HCT116 (cell line): Measurements from ENCODE around the gene PLA2G4B. TPM values are rescaled to one million over a fixed set of nuclear protein-coding genes. Genes with fewer than 3 reads are reported as not detected.
A peak's percentile ranks its signal among the peaks of the same experiment; 100 is the strongest.

ENCODE experiments used
- ATAC-seq: fragments of 200-7000 bp; cut with Tn5 transposase; 2 replicates; pipeline ENCODE4 v1.9.1; 2020; ENCODE audit warnings: mild to moderate bottlenecking, moderate library complexity
- BruUV-seq: library from RNA; stranded (reverse); fragments of 400-500 nt; replicated peaks from 2 replicates; lab custom pipeline; 2021; lab: Mats Ljungman, UMichigan
- CTCF ChIA-PET: fragments of 300-600 bp; sonication (Branson Sonifier 250); formaldehyde crosslinking; loops from one replicate; lab custom pipeline; 2021; ENCODE audit warnings: antibody characterized with exemption; lab: Charles Lee
- POLR2A ChIA-PET: fragments of 300-600, 350-600 bp; sonication (Branson Sonifier 250); formaldehyde crosslinking; loops from one replicate; lab custom pipeline; 2021; ENCODE audit warnings: antibody characterized with exemption; lab: Charles Lee
- RAD21 ChIA-PET, 2 experiments: fragments of 300-600 bp; sonication (Branson Sonifier 250); formaldehyde crosslinking; loops; one replicate each; lab custom pipeline; 2023; ENCODE audit warnings: low total read pairs in 2 of 2; ENCODE audit not compliant: uncharacterized antibody in 2 of 2, unreplicated experiment in 2 of 2, low non-redundant PET in 1 of 2; lab: Charles Lee
- DNase-seq: peaks from one replicate; pipeline ENCODE4 v3.0.0-alpha.2; 2010; ENCODE audit warnings: low read depth, low spot score
- H2AFZ ChIP-seq: fragments of 200-600 bp; shearing (Covaris generic), sonication (generic); 2 replicates; pipeline ENCODE4 v1.6.1; 2017; ENCODE audit warnings: low read depth, mixed run types, mixed read lengths, antibody characterized with exemption, low read length; ENCODE audit not compliant: poor library complexity, severe bottlenecking
- H3K27ac ChIP-seq: 2 replicates; pipeline ENCODE4 v1.5.1; 2012; ENCODE audit warnings: low read depth, low read length
- H3K27me3 ChIP-seq: fragments of 200-600 bp; sonication (generic); 2 replicates; pipeline ENCODE4 v1.6.1; 2016; ENCODE audit warnings: mixed run types, low read length, mixed read lengths; ENCODE audit not compliant: insufficient read depth
- H3K36me3 ChIP-seq, 2 experiments: fragments of 200-500 bp in 1 of 2; fragments of 200-600 bp in 1 of 2; sonication (Bioruptor generic) in 1 of 2; sonication (generic) in 1 of 2; 2 replicates each; pipeline versions ENCODE4 v1.5.1 to v1.6.1; 2014 to 2016; ENCODE audit warnings: low read length in 2 of 2, inconsistent platforms in 1 of 2, mixed read lengths in 1 of 2, mixed run types in 1 of 2; ENCODE audit not compliant: insufficient read depth in 2 of 2, control insufficient read depth in 1 of 2
- H3K4me1 ChIP-seq, 2 experiments: fragments of 200-600 bp in 1 of 2; sonication (generic) in 1 of 2; 2 replicates each; pipeline versions ENCODE4 v1.5.1 to v1.6.1; 2012 to 2017; ENCODE audit warnings: low read length in 2 of 2, inconsistent platforms in 1 of 2, mild to moderate bottlenecking in 1 of 2, mixed read lengths in 1 of 2, mixed run types in 1 of 2, moderate library complexity in 1 of 2; ENCODE audit not compliant: insufficient read depth in 2 of 2, control insufficient read depth in 1 of 2
- H3K4me2 ChIP-seq: fragments of 200-600 bp; sonication (generic); 2 replicates; pipeline ENCODE4 v1.6.1; 2017; ENCODE audit warnings: mixed run types, low read length, mixed read lengths
- H3K4me3 ChIP-seq, 2 experiments: fragments of 200-600 bp in 1 of 2; sonication (generic) in 1 of 2; replicated peaks in 1 of 2; 2 replicates each; pipeline ENCODE4 v1.5.1; 2011 to 2016; ENCODE audit warnings: low read length in 2 of 2, control low read depth in 1 of 2, low read depth in 1 of 2, mild to moderate bottlenecking in 1 of 2, mixed read lengths in 1 of 2, mixed run types in 1 of 2
- H3K79me2 ChIP-seq: fragments of 200-600 bp; sonication (generic); 2 replicates; pipeline ENCODE4 v1.6.1; 2017; ENCODE audit warnings: mild to moderate bottlenecking, mixed run types, low read length, moderate library complexity, mixed read lengths; ENCODE audit not compliant: insufficient read depth
- H3K9ac ChIP-seq: fragments of 200-600 bp; sonication (generic); 2 replicates; pipeline ENCODE4 v1.6.1; 2016; ENCODE audit warnings: low read length, mixed read lengths
- H3K9me2 ChIP-seq: fragments of 200-600 bp; sonication (generic), shearing (Covaris generic); 2 replicates; pipeline ENCODE4 v1.6.1; 2017; ENCODE audit warnings: mixed run types, mild to moderate bottlenecking, moderate library complexity; ENCODE audit not compliant: insufficient read depth
- H3K9me3 ChIP-seq, 2 experiments: fragments of 200-500 bp in 1 of 2; fragments of 200-600 bp in 1 of 2; sonication (Bioruptor generic) in 1 of 2; sonication (generic) in 1 of 2; 2 replicates each; pipeline ENCODE4 v1.6.1; 2014 to 2017; ENCODE audit warnings: low read length in 2 of 2, mixed read lengths in 2 of 2, inconsistent platforms in 1 of 2, low read depth in 1 of 2, mild to moderate bottlenecking in 1 of 2, mixed run types in 1 of 2, moderate library complexity in 1 of 2; ENCODE audit not compliant: control insufficient read depth in 1 of 2, insufficient read depth in 1 of 2
- H4K20me1 ChIP-seq: fragments of 200-600 bp; sonication (generic), shearing (Covaris generic); 2 replicates; pipeline ENCODE4 v1.6.1; 2017; ENCODE audit warnings: mixed run types, mild to moderate bottlenecking, moderate library complexity; ENCODE audit not compliant: insufficient read depth
- CEBPB ChIP-seq: IDR thresholded peaks from 2 replicates; pipeline ENCODE4 v1.6.1; 2012; ENCODE audit warnings: low read depth
- EGR1 ChIP-seq: IDR thresholded peaks from 2 replicates; pipeline ENCODE4 v1.6.1; 2012; ENCODE audit warnings: low read depth
- ELF1 ChIP-seq: IDR thresholded peaks from 2 replicates; pipeline ENCODE4 v1.6.1; 2012; ENCODE audit warnings: low read depth, borderline replicate concordance
- FOSL1 ChIP-seq: IDR thresholded peaks from 2 replicates; pipeline ENCODE4 v1.6.1; 2012; ENCODE audit warnings: low read depth
- JUND ChIP-seq: IDR thresholded peaks from 2 replicates; pipeline ENCODE4 v1.6.1; 2012
- POLR2A ChIP-seq: IDR thresholded peaks from 2 replicates; pipeline ENCODE4 v1.7.0; 2011; ENCODE audit warnings: borderline replicate concordance; ENCODE audit not compliant: insufficient read depth, insufficient read length; ENCODE audit errors: extremely low read depth
- POLR2AphosphoS5 ChIP-seq: IDR thresholded peaks from 2 replicates; pipeline ENCODE4 v1.6.1; 2011; ENCODE audit warnings: mild to moderate bottlenecking, low read depth, low read length, moderate library complexity
- RAD21 ChIP-seq: IDR thresholded peaks from 2 replicates; pipeline ENCODE4 v1.6.1; 2012; ENCODE audit warnings: low read depth, mild to moderate bottlenecking
- REST ChIP-seq: IDR thresholded peaks from 2 replicates; pipeline ENCODE4 v1.6.1; 2012; ENCODE audit warnings: low read depth
- SIN3A ChIP-seq: IDR thresholded peaks from 2 replicates; pipeline ENCODE4 v1.6.1; 2012; ENCODE audit warnings: low read depth
- SP1 ChIP-seq: IDR thresholded peaks from 2 replicates; pipeline ENCODE4 v1.6.1; 2012; ENCODE audit warnings: low read depth
- YY1 ChIP-seq: IDR thresholded peaks from 2 replicates; pipeline ENCODE4 v1.6.1; 2011; ENCODE audit warnings: low read length, low read depth, moderate library complexity, mild to moderate bottlenecking; ENCODE audit not compliant: insufficient replicate concordance; ENCODE audit errors: extremely low read depth
- ZFX ChIP-seq: fragments of 450-650 bp; IDR thresholded peaks from 2 replicates; pipeline ENCODE4 v1.6.1; 2017
- ZNF274 ChIP-seq: fragments of 200-500 bp; sonication (Bioruptor generic); IDR thresholded peaks from 2 replicates; pipeline ENCODE4 v1.6.1; 2014; ENCODE audit warnings: mild to moderate bottlenecking, low read depth, low read length, inconsistent platforms
- intact Hi-C: fragments of 100-400 bp; cut with micrococcal nuclease; formaldehyde crosslinking; loops from 2 replicates; pipeline ENCODE4 v1.10.0; 2022
- total RNA-seq: library from RNA; stranded (reverse); gene quantifications from one replicate; pipeline ENCODE4 v1.2.1, GENCODE V29; 2021; ENCODE audit not compliant: unreplicated experiment
- TF ChIP-seq, protein P1 (sequence below): IDR thresholded peaks from 2 replicates; pipeline ENCODE4 v1.6.1; 2012

The PLA2G4B gene
- total RNA-seq, 1 experiment from 2014 or later = 4.7 TPM

DNA sequence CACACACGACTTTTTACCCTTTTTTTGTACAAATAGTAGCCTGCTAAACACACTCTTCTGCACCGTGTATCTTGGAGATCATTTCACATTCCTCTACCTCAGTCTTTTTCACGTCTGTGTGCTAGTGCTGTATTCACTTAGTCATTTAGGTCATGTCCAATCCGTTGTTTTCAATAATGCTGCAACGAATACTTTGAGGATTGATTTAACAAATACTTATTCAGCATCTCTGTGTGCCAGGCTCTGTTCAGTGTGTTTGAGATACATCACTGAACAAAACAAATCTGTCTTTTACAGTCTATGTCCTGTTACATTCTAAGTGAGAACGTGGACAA is 9.9 kb upstream of the PLA2G4B start:
- no peak overlapping the region for H3K27ac ChIP-seq
- no peak for DNase-seq
- POLR2A ChIA-PET = no interaction called here

More for the DNA sequence above, 9.9 kb upstream of the PLA2G4B start:
- Histone ChIP-seq H3K4me2 (peak overlapping the region; percentile 98), H3K36me3 (no peaks in the 10 kb centered on the region; a peak in 1 of 4 replicates), H3K79me2 (no peaks in the 10 kb centered on the region), H3K27me3 (no peaks in the 10 kb centered on the region), H3K4me1 (peaks cover 6 to 18% of the 10 kb centered on the region in 2 experiments; a peak in 3 of 4 replicates), H3K9ac (peak overlapping the region; percentile 85), H3K9me2 (no peaks in the 10 kb centered on the region), H3K4me3 (peak overlapping the region; percentile 90), H2AFZ (no peak overlapping the region), H3K9me3 (no peaks in the 10 kb centered on the region), H4K20me1 (no peaks in the 10 kb centered on the region)
- intact Hi-C loops = loop anchor here (5.0 kb wide), 1 partner anchor 74 kb away; no protein-coding TSS in a partner anchor
- TSS peak; percentile 68 for BruUV-seq
- no peak for TF ChIP-seq FOSL1
- TF ChIP-seq POLR2A = no peak
- TF ChIP-seq, protein P1, sequence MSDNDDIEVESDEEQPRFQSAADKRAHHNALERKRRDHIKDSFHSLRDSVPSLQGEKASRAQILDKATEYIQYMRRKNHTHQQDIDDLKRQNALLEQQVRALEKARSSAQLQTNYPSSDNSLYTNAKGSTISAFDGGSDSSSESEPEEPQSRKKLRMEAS = no peak
- no peak for TF ChIP-seq ELF1
- no peak for TF ChIP-seq JUND
- TF ChIP-seq POLR2AphosphoS5 = no peak
- TF ChIP-seq SIN3A = no peak
- no peak for TF ChIP-seq ZFX
- TF ChIP-seq ZNF274 = no peak
- no peak for TF ChIP-seq CEBPB
- TF ChIP-seq YY1 = no peak
- TF ChIP-seq EGR1 = no peak
- no peak for TF ChIP-seq SP1
- no peak for TF ChIP-seq RAD21
- TF ChIP-seq REST = no peak
- ATAC-seq = no peak
- RAD21 ChIA-PET = no interaction called here
- CTCF ChIA-PET = no interaction called here
